ENCODE results near the gene SETBP1.

The SETBP1 gene

GRCh38 chr18:44736664-44737380 lies 56.1 kb downstream of the SETBP1 start:
- no peak for TF ChIP-seq CTCF (IDR thresholded peaks at IDR 0.05; ENCODE audit: extremely low read depth, missing control alignments)
- DNase-seq (ENCODE audit: low spot score): no peak

DNA sequence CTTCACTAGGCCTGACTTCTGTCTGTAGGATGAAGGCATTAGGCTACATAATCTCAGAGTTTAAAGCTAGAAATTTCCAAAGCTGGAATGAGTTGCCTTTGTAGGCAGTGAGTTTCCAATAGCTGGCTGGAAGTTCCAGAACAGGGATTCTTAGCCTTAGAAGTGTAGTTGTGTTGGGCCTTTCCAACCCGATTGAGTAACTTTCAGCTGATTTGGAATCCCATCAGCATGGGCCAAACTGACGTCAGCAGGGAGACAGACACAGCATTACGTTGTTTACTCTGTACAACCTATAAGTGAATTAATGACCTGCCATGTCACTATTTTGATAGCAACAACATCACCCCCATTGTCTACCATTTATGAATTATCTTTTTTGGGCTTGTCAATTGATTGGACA lies 56.9 kb downstream of the SETBP1 start:
- no peak for DNase-seq (ENCODE audit: low spot score)
- no peak for TF ChIP-seq CTCF (IDR thresholded peaks at IDR 0.05; ENCODE audit: extremely low read depth, missing control alignments)

DNA sequence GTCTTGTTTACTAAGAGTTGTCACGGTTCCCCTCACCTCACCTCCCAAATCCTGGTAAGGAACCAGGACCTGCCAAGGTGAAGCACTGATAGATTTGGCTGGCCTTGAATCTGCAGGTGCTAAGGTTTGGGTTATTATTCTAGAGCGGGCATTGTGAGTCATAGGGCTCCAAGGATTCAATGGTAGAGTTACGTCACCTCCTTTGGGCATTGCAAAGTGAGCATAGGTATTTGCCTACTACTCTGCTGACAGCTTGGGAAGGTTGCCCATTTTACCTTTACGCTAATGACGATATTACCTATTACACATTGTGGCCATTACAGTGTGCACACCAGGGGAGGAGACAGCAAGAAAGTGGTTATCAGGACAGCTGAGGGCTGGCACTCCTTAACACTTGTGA lies 59.3 kb downstream of the SETBP1 start:
- DNase-seq (ENCODE audit: low spot score): no peak
- no peak for TF ChIP-seq CTCF (IDR thresholded peaks at IDR 0.05; ENCODE audit: extremely low read depth, missing control alignments)

- DNase-seq (ENCODE audit: low spot score): no peak
- no peak for TF ChIP-seq CTCF (IDR thresholded peaks at IDR 0.05; ENCODE audit: extremely low read depth, missing control alignments)
These were observed 60.4 kb downstream of the SETBP1 start for GRCh38 chr18:44741085-44741484.

DNA sequence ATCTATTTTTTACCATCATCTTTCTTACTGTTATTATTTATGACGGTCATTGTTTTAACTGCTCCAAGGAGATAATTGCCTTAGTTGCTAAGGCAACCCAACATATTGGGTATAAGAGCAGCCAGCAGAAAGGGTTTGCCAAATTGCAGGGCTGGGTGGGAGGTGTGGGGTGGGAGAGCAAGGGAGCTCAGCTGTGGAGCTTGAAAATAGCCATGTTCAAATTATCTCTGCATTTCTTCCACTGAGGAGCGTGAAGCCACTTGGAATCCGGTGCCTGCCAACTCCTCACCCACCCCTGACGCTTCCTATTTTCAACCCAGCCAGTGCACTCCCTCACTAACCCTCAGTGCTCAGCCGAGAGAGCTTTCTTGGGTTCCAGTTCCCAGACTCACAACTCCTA lies 60.8 kb downstream of the SETBP1 start:
- DNase-seq (ENCODE audit: low spot score): no peak
- TF ChIP-seq CTCF (IDR thresholded peaks at IDR 0.05; ENCODE audit: extremely low read depth, missing control alignments): no peak

DNA sequence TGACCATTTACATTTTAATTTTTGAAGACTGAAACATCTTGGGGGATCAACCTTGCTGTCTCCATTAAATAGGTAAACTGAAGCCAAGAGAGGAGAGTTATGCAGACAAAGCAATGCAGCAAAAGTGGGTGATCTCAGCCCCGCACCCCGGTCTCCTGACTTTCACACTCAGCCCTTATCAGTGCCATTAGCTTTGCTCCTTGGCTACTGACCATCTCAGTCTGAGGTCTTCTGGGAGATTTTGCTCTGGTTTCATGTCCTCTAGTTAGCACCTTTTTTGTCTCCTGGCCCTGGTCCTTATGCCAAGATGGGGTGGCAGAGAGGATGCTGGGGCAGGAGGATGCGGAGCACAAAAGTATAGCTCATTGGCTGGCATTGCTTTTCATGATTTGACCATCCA lies 61.4 kb downstream of the SETBP1 start:
- no peak for TF ChIP-seq CTCF (IDR thresholded peaks at IDR 0.05; ENCODE audit: extremely low read depth, missing control alignments)
- DNase-seq (ENCODE audit: low spot score): no peak

DNA sequence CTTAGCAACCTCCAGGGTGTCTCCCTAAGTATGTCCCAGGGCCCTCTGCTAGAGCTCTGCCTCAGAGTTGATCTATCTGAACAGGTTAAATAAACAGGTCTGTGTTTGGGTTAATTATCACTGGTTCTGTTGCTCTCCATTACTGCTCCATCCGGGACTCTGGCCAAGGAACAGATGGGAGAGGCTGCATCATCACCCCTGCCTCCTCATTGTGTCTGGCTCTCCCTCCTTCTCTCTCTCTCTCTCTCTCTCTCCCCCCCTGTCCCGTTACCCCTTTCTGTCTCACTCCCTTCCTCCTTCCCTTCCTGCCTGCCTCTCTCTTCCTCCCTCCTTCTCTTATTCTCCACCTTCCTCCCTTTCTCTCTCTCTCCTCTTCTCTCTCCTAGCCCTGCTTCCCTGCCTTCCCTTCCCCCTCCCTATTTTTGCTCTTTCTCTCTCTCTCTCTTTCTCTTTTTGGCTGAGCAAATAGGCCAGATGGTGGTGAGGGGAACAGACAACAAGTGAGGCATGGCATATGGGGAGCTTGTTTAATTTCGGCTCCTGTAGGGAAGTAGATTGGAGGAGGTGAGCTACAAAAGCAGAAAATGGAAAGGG lies 62.1 kb downstream of the SETBP1 start:
- no peak for DNase-seq (ENCODE audit: low spot score)
- TF ChIP-seq CTCF (IDR thresholded peaks at IDR 0.05; ENCODE audit: extremely low read depth, missing control alignments): no peak

Data from GM20000 (cell line).